ENCODE measurements around the gene B4GALNT4.

DNA sequence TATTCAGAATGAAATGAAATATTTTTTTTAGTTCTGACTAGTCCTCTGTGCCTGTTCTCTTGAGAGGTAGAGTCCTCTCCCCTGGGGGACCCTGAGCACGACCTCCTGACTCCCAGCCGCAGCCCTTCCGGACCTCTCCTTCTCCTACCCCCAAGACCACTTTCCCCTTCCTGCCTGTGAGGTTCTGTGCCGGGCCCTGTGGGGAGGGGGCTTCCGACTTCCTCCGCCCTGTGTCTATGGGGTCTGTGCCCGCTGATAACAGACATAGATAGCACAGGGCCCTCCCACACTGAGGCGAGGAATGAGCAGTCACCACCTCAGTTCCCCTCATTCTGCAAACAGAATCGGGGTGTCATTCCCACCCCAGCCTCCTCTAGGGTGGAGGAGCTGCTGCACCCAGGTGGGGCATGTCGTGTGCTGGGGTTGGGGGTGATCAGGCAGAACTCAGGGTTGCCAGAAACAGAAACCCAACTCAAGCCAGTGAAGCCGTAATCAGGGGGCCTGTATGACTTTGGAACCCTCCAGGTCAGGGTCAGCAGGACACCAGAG, 12.9 kb downstream of the B4GALNT4 start:
- TF ChIP-seq, protein P1, sequence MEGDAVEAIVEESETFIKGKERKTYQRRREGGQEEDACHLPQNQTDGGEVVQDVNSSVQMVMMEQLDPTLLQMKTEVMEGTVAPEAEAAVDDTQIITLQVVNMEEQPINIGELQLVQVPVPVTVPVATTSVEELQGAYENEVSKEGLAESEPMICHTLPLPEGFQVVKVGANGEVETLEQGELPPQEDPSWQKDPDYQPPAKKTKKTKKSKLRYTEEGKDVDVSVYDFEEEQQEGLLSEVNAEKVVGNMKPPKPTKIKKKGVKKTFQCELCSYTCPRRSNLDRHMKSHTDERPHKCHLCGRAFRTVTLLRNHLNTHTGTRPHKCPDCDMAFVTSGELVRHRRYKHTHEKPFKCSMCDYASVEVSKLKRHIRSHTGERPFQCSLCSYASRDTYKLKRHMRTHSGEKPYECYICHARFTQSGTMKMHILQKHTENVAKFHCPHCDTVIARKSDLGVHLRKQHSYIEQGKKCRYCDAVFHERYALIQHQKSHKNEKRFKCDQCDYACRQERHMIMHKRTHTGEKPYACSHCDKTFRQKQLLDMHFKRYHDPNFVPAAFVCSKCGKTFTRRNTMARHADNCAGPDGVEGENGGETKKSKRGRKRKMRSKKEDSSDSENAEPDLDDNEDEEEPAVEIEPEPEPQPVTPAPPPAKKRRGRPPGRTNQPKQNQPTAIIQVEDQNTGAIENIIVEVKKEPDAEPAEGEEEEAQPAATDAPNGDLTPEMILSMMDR (IDR thresholded peaks at IDR 0.05) = no peak
- no peak for TF ChIP-seq POLR2A (IDR thresholded peaks at IDR 0.05)

Measured in uterus (tissue), 2 donors.